Panc1 (cell line): ENCODE measurements around the gene TEAD2.

ENCODE experiments used
- CTCF ChIP-seq: fragments of 450-650 bp; IDR thresholded peaks from 2 replicates; pipeline ENCODE4 v1.5.1; 2017; ENCODE audit warnings: mild to moderate bottlenecking
- POLR2AphosphoS5 ChIP-seq: IDR thresholded peaks from 2 replicates; pipeline ENCODE4 v1.6.1; 2012; ENCODE audit warnings: mild to moderate bottlenecking, low read depth, low read length, moderate library complexity
- REST ChIP-seq, 2 experiments: IDR thresholded peaks; 2 replicates each; pipeline ENCODE4 v1.6.1; 2011 to 2012; ENCODE audit warnings: low read depth in 2 of 2, control low read depth in 1 of 2, low read length in 1 of 2, mild to moderate bottlenecking in 1 of 2, moderate library complexity in 1 of 2; ENCODE audit not compliant: insufficient read depth in 1 of 2
- SIN3A ChIP-seq: IDR thresholded peaks from 2 replicates; pipeline ENCODE4 v1.6.1; 2012; ENCODE audit warnings: low read depth, mild to moderate bottlenecking, low read length, moderate library complexity, borderline replicate concordance; ENCODE audit not compliant: insufficient read depth
- TCF7L2 ChIP-seq: IDR thresholded peaks from 2 replicates; pipeline ENCODE4 v1.6.1; 2011; ENCODE audit warnings: mild to moderate bottlenecking, low read depth, low read length, inconsistent platforms

- no peak for TF ChIP-seq CTCF
- no peak for TF ChIP-seq POLR2AphosphoS5
- TF ChIP-seq REST (IDR thresholded peaks at IDR 0.05; ENCODE audit: insufficient read depth in 1 of 2, low read depth in 2 of 2, low read length in 1 of 2): no peak
- TF ChIP-seq SIN3A: no peak
- no peak for TF ChIP-seq TCF7L2
Measured at GRCh38 chr19:49409441-49410029, 47.3 kb upstream of the TEAD2 start.
